Peyer's patch (tissue), 4 donors: Measurements from ENCODE around the gene CABP4.

Source experiments
- POLR2A ChIP-seq, 2 donors: fragments of 450-650 bp; IDR thresholded peaks; one replicate each; pipeline ENCODE4 v1.5.1; 2017; ENCODE audit warnings: antibody characterized with exemption in 2 of 2, mild to moderate bottlenecking in 2 of 2, moderate library complexity in 2 of 2
- TF ChIP-seq, protein P1 (sequence below), 6 experiments: fragments of 450-650 bp in 4 of 6; fragments of 200-600 bp in 2 of 6; sonication (generic) in 1 of 6; IDR thresholded peaks; one replicate each; pipeline ENCODE4 v1.5.1; 2017 to 2019; ENCODE audit warnings: antibody characterized with exemption in 6 of 6, mild to moderate bottlenecking in 3 of 6, moderate library complexity in 1 of 6

DNA sequence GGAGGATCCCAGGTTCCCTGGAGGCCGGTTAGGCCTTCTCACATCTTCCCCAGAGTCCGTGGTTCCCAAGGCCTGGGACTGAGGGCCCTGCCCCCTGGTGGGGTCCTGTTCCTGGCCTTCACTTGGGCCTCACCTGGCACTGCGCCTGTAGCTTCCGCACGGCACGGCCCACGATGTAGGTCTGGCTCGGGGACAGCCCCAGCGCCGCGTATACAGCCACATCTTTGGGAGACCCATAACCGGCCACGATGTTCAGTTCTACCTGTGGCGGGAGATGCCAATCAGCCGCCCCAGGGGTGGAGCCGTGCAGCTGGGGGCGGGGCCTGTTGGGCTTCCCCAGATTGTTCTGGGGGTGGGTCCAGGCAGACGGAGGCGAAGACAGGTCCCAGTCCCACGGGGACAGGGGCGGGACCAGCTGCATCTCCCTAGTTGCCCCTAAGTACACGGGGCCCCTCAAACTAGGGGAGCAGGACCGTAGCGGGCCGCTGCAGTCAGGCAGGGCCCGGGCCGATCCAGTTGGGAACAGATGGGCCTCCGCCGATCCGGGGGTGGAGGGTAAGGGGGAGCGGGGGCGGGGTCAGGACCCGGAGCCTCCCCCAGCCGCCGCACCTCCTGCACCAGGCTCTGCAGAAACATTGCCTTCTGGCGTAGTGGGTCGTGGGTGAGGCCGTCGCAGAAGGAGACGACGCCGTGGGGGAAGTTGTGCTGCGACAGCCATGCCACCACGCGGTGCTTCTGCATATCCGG, 37.8 kb downstream of the CABP4 start:
- TF ChIP-seq, protein P1, sequence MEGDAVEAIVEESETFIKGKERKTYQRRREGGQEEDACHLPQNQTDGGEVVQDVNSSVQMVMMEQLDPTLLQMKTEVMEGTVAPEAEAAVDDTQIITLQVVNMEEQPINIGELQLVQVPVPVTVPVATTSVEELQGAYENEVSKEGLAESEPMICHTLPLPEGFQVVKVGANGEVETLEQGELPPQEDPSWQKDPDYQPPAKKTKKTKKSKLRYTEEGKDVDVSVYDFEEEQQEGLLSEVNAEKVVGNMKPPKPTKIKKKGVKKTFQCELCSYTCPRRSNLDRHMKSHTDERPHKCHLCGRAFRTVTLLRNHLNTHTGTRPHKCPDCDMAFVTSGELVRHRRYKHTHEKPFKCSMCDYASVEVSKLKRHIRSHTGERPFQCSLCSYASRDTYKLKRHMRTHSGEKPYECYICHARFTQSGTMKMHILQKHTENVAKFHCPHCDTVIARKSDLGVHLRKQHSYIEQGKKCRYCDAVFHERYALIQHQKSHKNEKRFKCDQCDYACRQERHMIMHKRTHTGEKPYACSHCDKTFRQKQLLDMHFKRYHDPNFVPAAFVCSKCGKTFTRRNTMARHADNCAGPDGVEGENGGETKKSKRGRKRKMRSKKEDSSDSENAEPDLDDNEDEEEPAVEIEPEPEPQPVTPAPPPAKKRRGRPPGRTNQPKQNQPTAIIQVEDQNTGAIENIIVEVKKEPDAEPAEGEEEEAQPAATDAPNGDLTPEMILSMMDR (IDR thresholded peaks at IDR 0.05): no peak
- no peak for TF ChIP-seq POLR2A (IDR thresholded peaks at IDR 0.05)
